ENCODE measurements around the gene NUP188. TPM values are rescaled to one million over a fixed set of nuclear protein-coding genes. Genes with fewer than 3 reads are reported as not detected.

NUP188 gene
- total and polyA plus RNA-seq, 10 of the 15 experiments (the other 5 are each of a cell fraction or from before 2014, with no cell fraction given), result 1.4 to 73.7 (median 48.9) TPM

GRCh38 chr9:129027685-129028191 is 80.2 kb downstream of the NUP188 start (continued):
- no peak for TF ChIP-seq SREBF1 (IDR thresholded peaks at IDR 0.05; ENCODE audit: low read length)
- peak; percentile 56; the same call in 1 of the 2 replicates for TF ChIP-seq BACH1 (IDR thresholded peaks at IDR 0.05; ENCODE audit: borderline replicate concordance)
- TF ChIP-seq BCLAF1 (IDR thresholded peaks at IDR 0.05), result peak; percentile 56; the same call in 1 of the 2 replicates
- TF ChIP-seq RUNX3 (IDR thresholded peaks at IDR 0.05; ENCODE audit: low read length), result no peak
- no peak for TF ChIP-seq SIN3A (IDR thresholded peaks at IDR 0.05; ENCODE audit: low read depth, low read length)
- peak; percentile 91 for TF ChIP-seq GATAD2B (conservative IDR thresholded peaks at IDR 0.05; ENCODE audit: low read depth)
- TF ChIP-seq JUND (IDR thresholded peaks at IDR 0.05; ENCODE audit: low read depth, low read length), result no peak
- no peak for TF ChIP-seq NBN (IDR thresholded peaks at IDR 0.05)
- no peak for TF ChIP-seq CREB1 (IDR thresholded peaks at IDR 0.05; ENCODE audit: low read depth)
- TF ChIP-seq, protein P1, sequence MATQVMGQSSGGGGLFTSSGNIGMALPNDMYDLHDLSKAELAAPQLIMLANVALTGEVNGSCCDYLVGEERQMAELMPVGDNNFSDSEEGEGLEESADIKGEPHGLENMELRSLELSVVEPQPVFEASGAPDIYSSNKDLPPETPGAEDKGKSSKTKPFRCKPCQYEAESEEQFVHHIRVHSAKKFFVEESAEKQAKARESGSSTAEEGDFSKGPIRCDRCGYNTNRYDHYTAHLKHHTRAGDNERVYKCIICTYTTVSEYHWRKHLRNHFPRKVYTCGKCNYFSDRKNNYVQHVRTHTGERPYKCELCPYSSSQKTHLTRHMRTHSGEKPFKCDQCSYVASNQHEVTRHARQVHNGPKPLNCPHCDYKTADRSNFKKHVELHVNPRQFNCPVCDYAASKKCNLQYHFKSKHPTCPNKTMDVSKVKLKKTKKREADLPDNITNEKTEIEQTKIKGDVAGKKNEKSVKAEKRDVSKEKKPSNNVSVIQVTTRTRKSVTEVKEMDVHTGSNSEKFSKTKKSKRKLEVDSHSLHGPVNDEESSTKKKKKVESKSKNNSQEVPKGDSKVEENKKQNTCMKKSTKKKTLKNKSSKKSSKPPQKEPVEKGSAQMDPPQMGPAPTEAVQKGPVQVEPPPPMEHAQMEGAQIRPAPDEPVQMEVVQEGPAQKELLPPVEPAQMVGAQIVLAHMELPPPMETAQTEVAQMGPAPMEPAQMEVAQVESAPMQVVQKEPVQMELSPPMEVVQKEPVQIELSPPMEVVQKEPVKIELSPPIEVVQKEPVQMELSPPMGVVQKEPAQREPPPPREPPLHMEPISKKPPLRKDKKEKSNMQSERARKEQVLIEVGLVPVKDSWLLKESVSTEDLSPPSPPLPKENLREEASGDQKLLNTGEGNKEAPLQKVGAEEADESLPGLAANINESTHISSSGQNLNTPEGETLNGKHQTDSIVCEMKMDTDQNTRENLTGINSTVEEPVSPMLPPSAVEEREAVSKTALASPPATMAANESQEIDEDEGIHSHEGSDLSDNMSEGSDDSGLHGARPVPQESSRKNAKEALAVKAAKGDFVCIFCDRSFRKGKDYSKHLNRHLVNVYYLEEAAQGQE (IDR thresholded peaks at IDR 0.05; ENCODE audit: low read depth, low read length), result no peak
- no peak for TF ChIP-seq EED (IDR thresholded peaks at IDR 0.05; ENCODE audit: low read depth)
- TF ChIP-seq BHLHE40 (IDR thresholded peaks at IDR 0.05; ENCODE audit: borderline replicate concordance in 1 of 2, low read depth in 2 of 2, low read length in 1 of 2), result peak in 1 of 2 experiments; percentile 76; a peak in 2 of 4 replicates
- TF ChIP-seq CHD2 (IDR thresholded peaks at IDR 0.05; ENCODE audit: borderline replicate concordance, low read depth, low read length), result no peak
- TF ChIP-seq, protein P2, sequence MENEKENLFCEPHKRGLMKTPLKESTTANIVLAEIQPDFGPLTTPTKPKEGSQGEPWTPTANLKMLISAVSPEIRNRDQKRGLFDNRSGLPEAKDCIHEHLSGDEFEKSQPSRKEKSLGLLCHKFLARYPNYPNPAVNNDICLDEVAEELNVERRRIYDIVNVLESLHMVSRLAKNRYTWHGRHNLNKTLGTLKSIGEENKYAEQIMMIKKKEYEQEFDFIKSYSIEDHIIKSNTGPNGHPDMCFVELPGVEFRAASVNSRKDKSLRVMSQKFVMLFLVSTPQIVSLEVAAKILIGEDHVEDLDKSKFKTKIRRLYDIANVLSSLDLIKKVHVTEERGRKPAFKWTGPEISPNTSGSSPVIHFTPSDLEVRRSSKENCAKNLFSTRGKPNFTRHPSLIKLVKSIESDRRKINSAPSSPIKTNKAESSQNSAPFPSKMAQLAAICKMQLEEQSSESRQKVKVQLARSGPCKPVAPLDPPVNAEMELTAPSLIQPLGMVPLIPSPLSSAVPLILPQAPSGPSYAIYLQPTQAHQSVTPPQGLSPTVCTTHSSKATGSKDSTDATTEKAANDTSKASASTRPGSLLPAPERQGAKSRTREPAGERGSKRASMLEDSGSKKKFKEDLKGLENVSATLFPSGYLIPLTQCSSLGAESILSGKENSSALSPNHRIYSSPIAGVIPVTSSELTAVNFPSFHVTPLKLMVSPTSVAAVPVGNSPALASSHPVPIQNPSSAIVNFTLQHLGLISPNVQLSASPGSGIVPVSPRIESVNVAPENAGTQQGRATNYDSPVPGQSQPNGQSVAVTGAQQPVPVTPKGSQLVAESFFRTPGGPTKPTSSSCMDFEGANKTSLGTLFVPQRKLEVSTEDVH (IDR thresholded peaks at IDR 0.05; ENCODE audit: low read depth, partially characterized antibody), result no peak
- no peak for TF ChIP-seq CHD1 (IDR thresholded peaks at IDR 0.05; ENCODE audit: low read depth, low read length)
- no peak for TF ChIP-seq MXI1 (IDR thresholded peaks at IDR 0.05; ENCODE audit: low read depth, low read length)
- TF ChIP-seq BMI1 (IDR thresholded peaks at IDR 0.05; ENCODE audit: borderline replicate concordance), result no peak
- TF ChIP-seq RB1 (IDR thresholded peaks at IDR 0.05; ENCODE audit: borderline replicate concordance), result peak; percentile 61; the same call in 1 of the 2 replicates
- no peak for TF ChIP-seq USF1 (IDR thresholded peaks at IDR 0.05; ENCODE audit: borderline replicate concordance, extremely low read length, insufficient read depth, low read depth, low read length)

Data from GM12878 (cell line).